Articular chondrocyte of knee joint (primary cell): Measurements from ENCODE around the gene CFDP1. TPM values are rescaled to one million over a fixed set of nuclear protein-coding genes. Genes with fewer than 3 reads are reported as not detected.

Experiments used
- small RNA-seq: library from RNA; depleted of rRNA; stranded (forward); fragments of <200 nt; gene quantifications from one replicate; pipeline ENCODE3, GENCODE V24; 2012
- total RNA-seq: library from RNA; depleted of rRNA; stranded (reverse); fragments of >200 nt; gene quantifications from 2 replicates; pipeline ENCODE4 v1.2.3, GENCODE V29; 2012

The CFDP1 gene
- total RNA-seq: 45.3 and 47.1 TPM in 2 replicates

DNA sequence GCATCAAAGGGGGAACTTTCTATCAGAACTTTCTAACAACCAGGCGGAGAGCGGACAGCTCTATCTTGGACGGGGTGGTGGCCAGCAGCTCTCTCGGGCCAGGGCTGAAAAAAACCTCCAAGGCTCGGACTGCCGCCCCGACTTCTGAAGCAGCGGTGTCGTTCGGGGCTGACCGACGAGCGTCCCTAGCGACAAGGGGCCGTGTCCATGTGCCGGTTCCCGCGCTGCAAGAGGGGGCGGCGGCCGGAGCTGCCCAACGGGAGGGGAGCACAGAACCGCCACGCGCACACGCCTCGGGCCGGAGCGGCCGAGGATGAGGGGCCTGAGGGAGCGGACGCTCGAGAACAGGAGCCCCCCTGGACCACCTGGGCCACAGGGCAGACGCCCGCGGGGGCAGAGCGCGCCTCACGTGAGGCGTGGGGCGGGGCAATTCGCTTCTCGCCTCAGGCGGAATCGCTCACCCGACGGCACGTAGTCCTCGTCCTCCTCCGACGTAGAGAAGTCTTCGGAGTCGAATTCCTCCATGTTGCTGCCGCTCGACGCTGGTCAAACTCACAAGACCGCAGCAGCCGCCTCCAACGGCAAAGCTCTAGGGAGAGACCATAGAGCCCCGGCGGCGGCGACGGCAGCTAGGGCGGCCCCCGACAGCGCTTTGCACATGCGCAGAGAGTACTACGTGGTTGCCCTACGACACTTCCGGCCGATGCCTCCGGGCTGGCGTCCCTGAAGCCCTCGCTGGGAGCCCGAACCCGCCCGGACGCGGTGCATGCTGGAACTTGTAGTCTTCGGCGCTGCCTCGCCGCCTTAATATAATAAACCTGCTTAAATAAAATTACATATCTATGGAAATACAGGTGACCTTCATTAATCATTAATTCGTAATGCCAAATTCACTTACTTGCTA, at the start of gene CFDP1:
Gene CFDP1, minus strand, starts transcription at position 676 of the 904 bp plus-strand sequence. Its CDS starts 151 bp downstream, at position 525.

DNA sequence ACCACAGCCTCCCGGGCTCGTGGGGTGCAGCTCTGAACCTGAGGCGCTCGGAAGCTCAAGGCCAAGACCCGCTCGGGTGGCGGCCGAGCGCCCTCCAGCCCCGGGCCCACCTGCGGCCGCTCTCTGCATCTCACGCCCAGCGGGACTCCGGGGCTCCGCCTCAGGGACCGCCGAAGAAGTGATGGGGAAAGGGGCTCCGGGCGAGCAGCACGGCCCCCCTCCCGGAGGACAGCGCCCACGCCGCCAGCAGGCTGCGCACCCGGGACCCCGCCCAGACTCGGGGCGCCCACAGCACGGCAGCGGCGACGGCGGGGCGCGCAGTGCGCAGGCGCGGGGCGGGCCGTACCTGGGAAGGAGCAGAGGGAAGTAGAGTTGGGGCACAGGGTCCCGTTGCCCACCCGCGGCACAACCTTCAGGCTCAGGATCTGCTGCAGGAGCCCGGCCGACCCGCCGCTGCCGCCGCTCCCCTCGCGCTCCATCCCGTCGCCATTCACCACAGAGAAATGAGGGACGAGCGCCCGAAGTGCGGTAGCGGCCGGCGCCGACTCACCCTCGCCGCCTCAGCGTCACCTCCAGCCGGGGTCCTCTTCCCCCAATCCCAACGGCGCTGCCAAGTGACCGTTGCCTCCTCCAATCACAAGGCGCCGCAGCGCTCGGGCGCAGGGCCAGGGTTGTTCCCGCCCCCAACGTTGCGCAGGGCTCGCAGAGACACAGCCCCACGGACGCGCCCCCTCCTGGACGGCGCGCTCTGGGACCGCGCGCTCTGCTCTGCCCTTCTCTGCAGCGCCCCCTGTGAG, 31.0 kb upstream of the CFDP1 start, which contains the start of gene TMEM170A:
Gene TMEM170A, minus strand, starts transcription at position 568 of the 797 bp plus-strand sequence. Its CDS starts 89 bp downstream, at position 479.

DNA sequence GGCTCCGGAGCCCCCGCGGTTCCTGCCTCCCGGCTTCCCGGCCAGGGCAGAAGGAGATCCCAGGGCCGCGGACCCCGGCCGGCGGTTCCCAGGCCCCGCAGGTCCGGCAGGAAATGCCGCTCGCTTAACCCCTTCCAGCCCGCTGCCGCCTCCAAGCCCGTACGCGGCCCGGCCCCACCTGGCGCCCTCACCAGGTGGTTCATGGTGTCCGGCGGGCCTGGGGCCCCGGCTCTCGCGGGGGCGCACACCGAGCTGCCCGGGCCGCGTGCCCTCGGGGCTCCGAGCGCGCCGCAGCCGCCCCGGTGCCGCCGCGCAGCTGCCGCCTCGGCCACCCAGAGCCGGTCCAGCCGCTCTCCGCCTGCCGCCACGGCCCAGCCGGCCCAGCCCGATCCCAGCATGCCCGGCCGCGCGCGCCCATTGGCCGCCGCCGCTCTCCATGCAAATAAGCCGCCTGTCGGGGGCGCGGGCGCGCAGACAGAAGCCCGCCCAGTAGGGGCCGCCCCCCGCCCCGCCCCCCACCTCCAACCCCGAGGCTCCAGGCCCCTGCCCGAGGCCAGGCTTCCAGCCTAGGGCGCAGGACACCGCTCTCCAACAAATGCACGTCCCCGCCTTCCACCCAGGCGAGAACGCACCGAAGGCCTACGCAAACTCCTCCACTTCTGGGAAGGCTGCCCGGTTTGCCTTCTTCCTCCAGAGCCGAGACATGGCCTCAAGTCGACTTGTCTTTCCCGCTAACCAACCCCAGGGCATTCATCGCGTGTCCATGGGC, 181.8 kb downstream of the CFDP1 start, which contains the start of gene BCAR1:
Gene BCAR1, minus strand, starts transcription at position 345 of the 769 bp plus-strand sequence. Its CDS starts 142 bp downstream, at position 203.

Small RNAs within 50 kb of the gene (small RNA-seq; reads per million reads assigned to genes)
- gene RF00598 (not detected), gene RNU6-758P (not detected)

Other genes with a start within 250 kb of the CFDP1 start
- gene CTRB2, start 226.3 kb downstream of the CFDP1 start, total RNA-seq: not detected in 2 replicates
- not detected in 2 replicates for gene CTRB1, start 214.5 kb downstream of the CFDP1 start, total RNA-seq
- 44.7 and 45.9 TPM in 2 replicates for gene BCAR1, start 181.9 kb downstream of the CFDP1 start, total RNA-seq
- 10.7 and 15.2 TPM in 2 replicates for gene TMEM170A, start 31.2 kb upstream of the CFDP1 start, total RNA-seq
- gene CHST6, start 61.9 kb upstream of the CFDP1 start, total RNA-seq: 0.65 and 0.78 TPM in 2 replicates
- gene CHST5, start 102.6 kb upstream of the CFDP1 start, total RNA-seq: 0.13 and 0.22 TPM in 2 replicates
- gene TMEM231, start 122.7 kb upstream of the CFDP1 start, total RNA-seq: 13.2 and 13.7 TPM in 2 replicates
- 43.4 and 49.8 TPM in 2 replicates for gene GABARAPL2, start 132.9 kb upstream of the CFDP1 start, total RNA-seq
- gene ADAT1, start 189.8 kb upstream of the CFDP1 start, total RNA-seq: 44.0 and 47.8 TPM in 2 replicates
- gene KARS1, start 214.2 kb upstream of the CFDP1 start, total RNA-seq: 139 and 154 TPM in 2 replicates
- gene TERF2IP, start 214.3 kb upstream of the CFDP1 start, total RNA-seq: 40.5 and 47.2 TPM in 2 replicates
- not detected in 2 replicates for gene CPHXL2, start 243.5 kb upstream of the CFDP1 start, total RNA-seq